Dermis blood vessel endothelial cell (primary cell): Measurements from ENCODE around the gene TNNT2. TPM values are rescaled to one million over a fixed set of nuclear protein-coding genes. Genes with fewer than 3 reads are reported as not detected.
A peak's percentile ranks its signal among the peaks of the same experiment; 100 is the strongest.

Source experiments
- DNase-seq: peaks from one replicate; pipeline ENCODE4 v3.0.0; 2010
- total RNA-seq: library from RNA; depleted of rRNA; stranded (reverse); fragments of >200 nt; gene quantifications from 2 replicates; pipeline ENCODE4 v1.2.3, GENCODE V29; 2014

The TNNT2 gene
- total RNA-seq, 1 donor from 2014 or later: not detected

GRCh38 chr1:201376107-201376463, 1.4 kb downstream of the TNNT2 start:
- DNase-seq: no peak

GRCh38 chr1:201375169-201375568, 2.3 kb downstream of the TNNT2 start:
- DNase-seq: no peak

GRCh38 chr1:201374364-201374763, 3.1 kb downstream of the TNNT2 start:
- no peak for DNase-seq

GRCh38 chr1:201371792-201372191, 5.7 kb downstream of the TNNT2 start:
- no peak for DNase-seq

GRCh38 chr1:201371276-201371675, 6.2 kb downstream of the TNNT2 start:
- no peak for DNase-seq

- DNase-seq: no peak
Measured at GRCh38 chr1:201370500-201370899, 7.0 kb downstream of the TNNT2 start.

- DNase-seq: peak; percentile 28
Measured at GRCh38 chr1:201369209-201369608, 8.3 kb downstream of the TNNT2 start.

- no peak for DNase-seq
Measured at GRCh38 chr1:201366696-201367095, 10.8 kb downstream of the TNNT2 start.

GRCh38 chr1:201365251-201365650, 12.2 kb downstream of the TNNT2 start:
- no peak for DNase-seq

- no peak for DNase-seq
Measured at GRCh38 chr1:201364808-201365105, 12.7 kb downstream of the TNNT2 start.

- peak; percentile 37 for DNase-seq
Measured at GRCh38 chr1:201363467-201363866, 14.0 kb downstream of the TNNT2 start.

- no peak for DNase-seq
Measured at GRCh38 chr1:201362906-201363305, 14.6 kb downstream of the TNNT2 start.

GRCh38 chr1:201361652-201362504, 15.6 kb downstream of the TNNT2 start:
- peak; percentile 67 for DNase-seq

- DNase-seq: no peak
Measured at GRCh38 chr1:201360901-201361651, 16.4 kb downstream of the TNNT2 start.

- DNase-seq: no peak
Measured at GRCh38 chr1:201360486-201360885, 17.0 kb downstream of the TNNT2 start.

- DNase-seq: no peak
Measured at GRCh38 chr1:201359873-201360210, 17.6 kb downstream of the TNNT2 start.

- DNase-seq: no peak
Measured at GRCh38 chr1:201359031-201359872, 18.2 kb downstream of the TNNT2 start.

GRCh38 chr1:201358596-201358995, 18.9 kb downstream of the TNNT2 start:
- DNase-seq: peak; percentile 76

- no peak for DNase-seq
Measured at GRCh38 chr1:201357636-201358348, 19.7 kb downstream of the TNNT2 start.

GRCh38 chr1:201357211-201357610, 20.3 kb downstream of the TNNT2 start:
- no peak for DNase-seq

- no peak for DNase-seq
Measured at GRCh38 chr1:201356701-201357100, 20.8 kb downstream of the TNNT2 start.

GRCh38 chr1:201356236-201356635, 21.2 kb downstream of the TNNT2 start:
- DNase-seq: no peak

- DNase-seq: no peak
Measured at GRCh38 chr1:201355471-201355870, 22.0 kb downstream of the TNNT2 start.
